Esophagus squamous epithelium (tissue), 5 donors: ENCODE measurements around the gene UGGT1. TPM values are rescaled to one million over a fixed set of nuclear protein-coding genes. Genes with fewer than 3 reads are reported as not detected.

Experiments used
- DNase-seq: peaks from one replicate; lab custom pipeline; 2025; lab: John Stamatoyannopoulos, UW
- H3K27ac ChIP-seq, 4 donors: fragments of 200-600 bp; sonication (generic); one replicate each; pipeline ENCODE4 v1.5.1; 2016 to 2019; ENCODE audit warnings: mild to moderate bottlenecking in 1 of 4
- H3K27me3 ChIP-seq, 4 donors: fragments of 200-600 bp; sonication (generic); 1 replicate in 3 of 4; 2 replicates in 1 of 4; pipeline versions ENCODE4 v1.5.1 to v1.6.0; 2017 to 2021; ENCODE audit warnings: antibody characterized with exemption in 1 of 4
- H3K36me3 ChIP-seq, 3 donors: fragments of 200-600 bp; sonication (generic); one replicate each; pipeline ENCODE4 v1.5.1; 2016 to 2019
- H3K4me1 ChIP-seq, 3 donors: fragments of 200-600 bp; sonication (generic); one replicate each; pipeline ENCODE4 v1.5.1; 2017 to 2019
- H3K4me3 ChIP-seq, 4 donors: fragments of 200-600 bp; sonication (generic); 1 replicate in 3 of 4; 2 replicates in 1 of 4; pipeline ENCODE4 v1.5.1; 2016 to 2019; ENCODE audit warnings: mild to moderate bottlenecking in 2 of 4, moderate library complexity in 1 of 4
- H3K9me3 ChIP-seq, 3 donors: fragments of 200-600 bp; sonication (generic); one replicate each; pipeline ENCODE4 v1.5.1; 2016 to 2019
- CTCF ChIP-seq, 6 experiments: fragments of 450-650 bp in 4 of 6; fragments of 200-600 bp in 2 of 6; sonication (generic) in 2 of 6; IDR thresholded peaks; one replicate each; pipeline ENCODE4 v1.5.1; 2016 to 2019; ENCODE audit warnings: antibody characterized with exemption in 6 of 6, mild to moderate bottlenecking in 4 of 6, moderate library complexity in 4 of 6
- POLR2A ChIP-seq, 4 donors: fragments of 450-650 bp; IDR thresholded peaks; one replicate each; pipeline ENCODE4 v1.6.1; 2017; ENCODE audit warnings: antibody characterized with exemption in 4 of 4, mild to moderate bottlenecking in 4 of 4, moderate library complexity in 3 of 4
- WGBS, 2 donors: methylation state at CpG; one replicate each; pipeline ENCODE4 v1.1.5; 2018; 5-methylcytosine and 5-hydroxymethylcytosine counted together
- intact Hi-C: fragments of 100-400 bp; cut with DNase I; formaldehyde crosslinking; loops from one replicate; pipeline ENCODE4 v1.15.0; 2022
- total RNA-seq, 4 donors: library from RNA; depleted of rRNA; stranded (reverse); fragments of >200 nt; gene quantifications; one replicate each; pipeline ENCODE4 v1.1.0, GENCODE V29; 2016
- donor health status: DM: yes; HTN: yes; CAD: no.

UGGT1 gene
- total RNA-seq, 4 donors from 2014 or later: 30.1 to 44.7 (median 42.1) TPM

GRCh38 chr2:128154225-128154624, 63.2 kb downstream of the UGGT1 start:
- no peaks in the 10 kb centered on the region for H3K9me3 ChIP-seq
- no peak for DNase-seq
- no peak overlapping the region for H3K4me3 ChIP-seq
- TF ChIP-seq CTCF (IDR thresholded peaks at IDR 0.05) (no peak), POLR2A (IDR thresholded peaks at IDR 0.05) (no peak)
- H3K27me3 ChIP-seq: no peaks in the 10 kb centered on the region
- no peak overlapping the region for H3K27ac ChIP-seq
- peaks cover 0 to 98% (median 11%) of the 10 kb centered on the region in 3 donors for H3K36me3 ChIP-seq
- no peaks in the 10 kb centered on the region for H3K4me1 ChIP-seq
- 93 to 95% methylated on average over 4 of the region's 4 CpGs for WGBS, 2 donors
- intact Hi-C loops: no loop called here

- Histone ChIP-seq H3K36me3 (peaks cover 0 to 99% (median 11%) of the 10 kb centered on the region in 3 donors), H3K9me3 (no peaks in the 10 kb centered on the region), H3K4me3 (no peak overlapping the region), H3K27ac (no peak overlapping the region), H3K27me3 (no peaks in the 10 kb centered on the region), H3K4me1 (no peaks in the 10 kb centered on the region)
- TF ChIP-seq POLR2A (IDR thresholded peaks at IDR 0.05) (no peak), CTCF (IDR thresholded peaks at IDR 0.05) (no peak)
- 80 to 89% methylated on average over 9 of the region's 9 CpGs for WGBS, 2 donors
- intact Hi-C loops: no loop called here
- DNase-seq: no peak
These were observed 65.0 kb downstream of the UGGT1 start for GRCh38 chr2:128155970-128156369.

- Histone ChIP-seq H3K36me3 (peaks cover 0 to 100% (median 14%) of the 10 kb centered on the region in 3 donors), H3K9me3 (no peaks in the 10 kb centered on the region), H3K27me3 (no peaks in the 10 kb centered on the region), H3K27ac (no peak overlapping the region), H3K4me1 (no peaks in the 10 kb centered on the region), H3K4me3 (no peak overlapping the region)
- intact Hi-C loops: no loop called here
- 78% methylated on average over 3 of the region's 3 CpGs for WGBS, 2 donors
- DNase-seq: no peak
- TF ChIP-seq CTCF (IDR thresholded peaks at IDR 0.05) (no peak), POLR2A (IDR thresholded peaks at IDR 0.05) (no peak)
These were observed 65.8 kb downstream of the UGGT1 start for GRCh38 chr2:128156812-128157211.

- Histone ChIP-seq H3K36me3 (peaks cover 0 to 100% (median 18%) of the 10 kb centered on the region in 3 donors), H3K9me3 (no peaks in the 10 kb centered on the region), H3K4me3 (no peak overlapping the region), H3K27me3 (no peaks in the 10 kb centered on the region), H3K4me1 (no peaks in the 10 kb centered on the region), H3K27ac (no peak overlapping the region)
- no peak for TF ChIP-seq CTCF (IDR thresholded peaks at IDR 0.05)
- TF ChIP-seq POLR2A (IDR thresholded peaks at IDR 0.05): no peak
- no peak for DNase-seq
- 92 to 95% methylated on average over 3 of the region's 3 CpGs for WGBS, 2 donors
- intact Hi-C loops: no loop called here
These were observed 66.6 kb downstream of the UGGT1 start for GRCh38 chr2:128157644-128158043.

GRCh38 chr2:128158176-128158575, 67.2 kb downstream of the UGGT1 start:
- Histone ChIP-seq H3K9me3 (no peaks in the 10 kb centered on the region), H3K36me3 (peaks cover 0 to 100% (median 18%) of the 10 kb centered on the region in 3 donors), H3K27me3 (no peaks in the 10 kb centered on the region), H3K27ac (no peak overlapping the region), H3K4me1 (no peaks in the 10 kb centered on the region), H3K4me3 (no peak overlapping the region)
- WGBS, 2 donors: 91 to 94% methylated on average over 1 of the region's 1 CpG
- TF ChIP-seq POLR2A (IDR thresholded peaks at IDR 0.05) (no peak), CTCF (IDR thresholded peaks at IDR 0.05) (no peak)
- intact Hi-C loops: no loop called here
- DNase-seq: no peak
